Stromal cell of bone marrow (primary cell): ENCODE results near the gene CCDC141.

Source experiments
- DNase-seq: peaks from one replicate; pipeline ENCODE4 v3.0.0-alpha.2; 2012; ENCODE audit warnings: low read depth

Gene CCDC141

DNA sequence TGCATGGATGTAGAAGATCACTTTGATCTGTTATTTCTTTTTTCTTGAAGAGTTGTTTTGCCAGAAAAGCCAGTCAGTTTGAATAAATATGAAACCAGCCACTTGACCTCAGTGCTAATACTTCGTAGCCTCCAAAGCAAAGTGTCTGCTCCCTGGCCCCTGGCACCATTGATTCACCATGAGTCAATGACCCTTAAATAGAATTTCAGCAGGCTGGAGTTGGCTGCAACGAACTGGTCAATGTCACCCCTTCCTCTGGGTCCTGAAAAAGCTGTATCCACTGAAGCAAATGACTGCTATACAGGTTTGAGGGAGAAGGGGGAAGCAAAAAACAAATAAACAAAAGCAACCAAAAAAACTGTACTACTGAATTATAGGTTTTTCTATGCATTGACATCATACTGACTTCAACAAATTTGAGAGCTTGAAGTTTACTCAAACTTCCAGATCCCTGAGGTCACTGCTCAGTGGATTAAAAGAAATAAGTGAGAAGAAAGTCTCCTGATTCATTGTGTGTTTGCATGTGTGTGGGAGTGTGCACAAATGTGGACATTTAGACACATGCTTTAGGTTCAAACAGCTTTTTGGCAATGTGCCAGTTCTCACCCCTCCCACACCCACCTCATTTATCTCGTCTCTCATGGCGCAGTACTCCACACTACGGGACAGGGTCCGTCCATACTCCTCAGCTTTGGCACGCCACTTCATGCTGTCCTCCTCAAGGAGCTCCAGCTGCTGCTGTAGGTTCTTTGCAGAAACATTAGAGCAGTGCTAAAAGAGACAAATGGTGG, 184.6 kb downstream of the CCDC141 start:
- DNase-seq, result peak; percentile 54

DNA sequence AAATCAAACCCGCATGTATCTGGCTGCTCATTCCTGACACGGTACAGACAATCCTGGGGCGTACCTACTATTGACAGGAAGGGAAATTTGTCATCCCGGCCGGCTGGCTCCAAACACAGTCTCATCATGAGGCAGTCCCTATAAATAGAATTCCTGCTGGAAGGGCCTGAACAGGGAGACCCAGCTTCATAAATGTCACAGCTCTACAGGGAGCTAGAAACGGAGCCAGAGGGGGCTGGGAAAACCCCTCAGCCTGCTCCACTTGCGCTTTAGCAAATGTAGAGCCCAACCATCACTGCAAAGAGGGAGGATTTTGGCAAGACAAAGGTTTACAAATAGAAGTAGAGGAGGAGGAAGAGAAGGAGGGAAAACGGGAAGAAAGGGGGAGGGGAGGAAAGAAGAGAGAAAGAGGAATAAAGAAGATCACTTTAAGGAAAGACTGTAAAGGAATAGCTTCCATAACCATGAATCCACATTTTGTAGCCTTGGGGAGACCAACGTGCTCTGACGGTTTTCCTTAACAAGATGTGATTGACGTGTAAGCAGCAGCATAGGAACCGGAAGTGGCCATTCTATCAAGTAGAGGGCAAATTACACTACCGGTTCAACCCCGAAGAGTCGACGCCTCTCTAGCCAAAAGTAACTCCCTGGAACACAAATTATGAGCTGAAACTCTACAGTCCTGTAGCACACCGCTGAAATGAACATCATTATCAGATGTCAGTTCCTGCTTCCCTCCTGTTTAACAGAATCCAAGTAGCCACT, 185.9 kb downstream of the CCDC141 start:
- no peak for DNase-seq

DNA sequence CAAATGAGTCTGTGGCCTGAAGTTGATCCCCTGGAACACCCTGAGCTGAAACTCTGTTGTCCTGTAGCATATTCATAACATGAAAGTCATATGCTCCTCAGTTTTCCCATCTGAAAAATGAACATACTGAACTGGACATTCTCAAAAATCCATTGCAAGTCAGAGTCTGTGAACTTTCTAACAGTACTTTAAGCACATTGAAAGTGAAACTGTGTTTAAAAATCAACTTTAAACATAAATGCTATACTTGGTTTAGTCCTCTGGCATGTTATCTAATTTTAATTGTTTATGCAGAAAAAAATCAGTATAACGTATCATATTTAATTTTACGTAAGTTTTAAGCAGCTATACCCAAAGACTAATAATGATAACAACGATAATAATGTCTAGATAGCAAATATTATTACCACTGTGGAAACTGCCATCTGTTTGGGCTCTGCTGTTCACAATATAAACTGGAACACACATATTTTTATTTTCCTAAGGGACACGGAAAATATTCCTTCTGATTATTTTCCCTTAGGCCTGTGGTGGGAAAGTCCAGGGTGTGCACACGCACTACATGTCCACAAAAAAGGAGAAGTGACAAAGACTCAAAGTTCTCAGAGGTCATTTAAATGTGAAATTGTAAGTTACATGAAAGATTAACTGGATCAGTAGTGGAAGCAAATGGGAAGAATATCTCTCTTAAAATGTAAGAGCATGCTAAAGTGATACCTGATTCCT, 186.6 kb downstream of the CCDC141 start:
- no peak for DNase-seq

DNA sequence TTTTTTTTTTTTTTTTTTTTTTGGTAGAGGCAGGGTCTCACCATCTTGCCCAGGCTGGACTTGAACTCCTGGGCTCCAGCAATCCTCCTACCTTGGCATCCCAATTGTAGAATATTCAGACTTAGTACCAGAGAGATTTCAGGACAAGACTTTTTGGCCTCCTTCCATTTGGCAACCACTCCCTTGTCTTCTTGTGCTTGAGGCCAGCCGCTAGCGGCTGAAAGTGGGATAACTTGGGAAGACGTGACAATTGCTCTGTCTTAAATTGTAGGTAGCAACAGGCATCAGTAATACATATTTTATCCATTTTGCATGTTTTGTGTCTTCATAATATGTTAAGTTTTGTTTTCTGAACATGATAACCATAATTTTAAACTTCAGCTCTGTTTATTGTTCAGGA, 189.4 kb downstream of the CCDC141 start:
- DNase-seq, result no peak

DNA sequence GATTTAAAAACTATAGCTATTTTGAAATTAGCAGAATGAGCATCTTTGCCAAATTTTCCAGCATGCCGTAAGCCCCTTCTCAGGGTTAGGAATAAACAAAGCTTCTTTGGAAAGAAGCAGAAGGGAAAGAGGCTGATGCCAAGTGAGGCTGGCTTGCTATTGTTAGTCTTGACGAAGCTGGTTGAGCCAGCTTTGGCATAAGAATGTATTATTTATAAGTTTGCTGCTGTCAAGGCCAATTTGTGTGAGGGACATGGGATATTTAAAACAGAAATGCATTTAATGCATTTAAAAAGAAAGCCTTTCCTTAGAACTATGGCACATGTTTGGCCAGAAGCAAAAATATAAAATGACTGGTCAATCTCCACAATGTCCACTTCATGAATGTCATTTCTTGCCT, 190.2 kb downstream of the CCDC141 start:
- DNase-seq, result no peak

DNA sequence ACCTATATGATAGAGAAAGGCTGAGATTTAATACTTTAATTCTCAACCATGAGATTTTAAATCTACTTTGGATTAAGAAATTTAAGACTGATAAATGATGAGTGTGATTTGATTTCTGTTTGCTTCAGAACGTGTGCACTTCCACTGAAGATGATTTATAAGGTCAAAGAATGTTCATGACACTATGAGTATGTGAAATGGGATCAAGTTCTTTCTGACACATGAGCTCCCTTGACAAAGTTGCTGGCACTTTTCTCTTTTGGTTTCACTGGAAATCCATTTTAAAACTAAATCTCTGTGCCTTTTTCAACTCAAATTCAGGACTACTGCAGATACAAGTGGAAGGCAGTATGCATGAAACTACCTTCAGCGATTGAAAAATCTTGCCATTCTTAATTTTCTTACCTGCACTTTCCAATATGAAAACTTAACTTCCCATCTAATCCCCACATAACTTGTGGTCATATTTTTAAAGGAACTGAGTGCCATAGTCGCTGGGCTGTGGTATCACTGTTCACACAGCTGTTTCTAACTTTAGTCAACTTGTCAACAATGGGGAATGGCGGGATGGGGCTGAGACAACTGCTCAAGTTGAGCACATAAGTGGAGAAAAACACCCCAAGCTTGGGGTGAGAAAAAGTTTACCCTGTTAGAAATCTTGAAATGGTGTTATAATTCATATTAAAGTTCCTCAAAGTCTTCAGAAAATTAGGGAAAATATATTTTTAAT, 190.9 kb downstream of the CCDC141 start:
- no peak for DNase-seq

DNA sequence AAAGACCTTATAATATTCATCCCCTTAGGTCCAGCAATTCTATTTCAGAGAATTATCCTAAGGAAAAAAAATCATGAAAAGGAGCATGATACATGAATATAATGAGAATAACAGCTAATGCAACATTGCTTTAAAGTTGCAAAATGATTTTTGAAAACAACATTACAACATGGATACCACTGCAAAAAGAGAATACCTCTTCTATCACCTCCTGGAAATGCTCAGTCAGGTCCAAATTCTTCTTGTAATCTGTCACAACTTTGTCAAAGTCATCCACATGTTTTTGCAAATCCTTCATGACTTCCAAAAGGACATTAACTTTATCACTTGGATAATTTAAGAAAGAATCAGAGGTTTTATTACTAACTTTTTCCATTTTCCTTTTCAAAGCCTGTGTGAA, 194.8 kb downstream of the CCDC141 start:
- DNase-seq, result no peak

DNA sequence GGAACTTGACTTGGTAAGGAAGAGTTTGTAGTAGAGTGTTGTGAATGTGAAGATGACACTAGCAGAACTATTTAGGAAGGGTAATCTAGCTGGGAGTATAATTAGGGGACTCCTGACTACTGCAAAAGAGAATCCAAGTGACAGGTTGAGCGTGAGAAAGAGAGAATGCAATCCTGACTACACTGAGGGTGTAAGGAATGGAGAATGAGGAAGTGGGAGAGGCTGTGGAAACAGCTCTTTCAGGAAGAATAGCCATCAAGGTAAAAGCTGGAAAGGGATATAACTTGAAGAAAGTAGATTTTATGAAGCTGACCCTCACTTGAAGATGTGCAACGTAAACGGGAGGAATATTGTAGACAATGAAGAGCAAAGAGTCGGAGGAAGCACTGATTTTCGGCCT, 201.6 kb downstream of the CCDC141 start:
- DNase-seq, result no peak

DNA sequence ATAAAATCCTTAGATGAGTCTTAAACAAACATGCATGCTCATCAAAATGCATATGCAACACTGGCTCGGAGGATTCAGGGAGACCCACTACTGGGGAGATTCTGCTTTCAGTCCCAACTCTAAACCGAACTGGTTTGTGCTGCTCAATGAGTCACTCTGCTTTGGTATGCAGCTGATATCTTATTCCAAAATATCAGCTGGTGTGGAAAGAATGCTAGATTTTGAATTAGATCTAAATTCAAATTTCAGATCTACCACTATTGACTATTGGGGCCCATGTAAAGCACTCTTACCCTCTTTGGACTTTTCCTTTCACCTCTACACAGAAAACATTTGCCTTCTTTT, 203.5 kb downstream of the CCDC141 start:
- DNase-seq, result no peak

DNA sequence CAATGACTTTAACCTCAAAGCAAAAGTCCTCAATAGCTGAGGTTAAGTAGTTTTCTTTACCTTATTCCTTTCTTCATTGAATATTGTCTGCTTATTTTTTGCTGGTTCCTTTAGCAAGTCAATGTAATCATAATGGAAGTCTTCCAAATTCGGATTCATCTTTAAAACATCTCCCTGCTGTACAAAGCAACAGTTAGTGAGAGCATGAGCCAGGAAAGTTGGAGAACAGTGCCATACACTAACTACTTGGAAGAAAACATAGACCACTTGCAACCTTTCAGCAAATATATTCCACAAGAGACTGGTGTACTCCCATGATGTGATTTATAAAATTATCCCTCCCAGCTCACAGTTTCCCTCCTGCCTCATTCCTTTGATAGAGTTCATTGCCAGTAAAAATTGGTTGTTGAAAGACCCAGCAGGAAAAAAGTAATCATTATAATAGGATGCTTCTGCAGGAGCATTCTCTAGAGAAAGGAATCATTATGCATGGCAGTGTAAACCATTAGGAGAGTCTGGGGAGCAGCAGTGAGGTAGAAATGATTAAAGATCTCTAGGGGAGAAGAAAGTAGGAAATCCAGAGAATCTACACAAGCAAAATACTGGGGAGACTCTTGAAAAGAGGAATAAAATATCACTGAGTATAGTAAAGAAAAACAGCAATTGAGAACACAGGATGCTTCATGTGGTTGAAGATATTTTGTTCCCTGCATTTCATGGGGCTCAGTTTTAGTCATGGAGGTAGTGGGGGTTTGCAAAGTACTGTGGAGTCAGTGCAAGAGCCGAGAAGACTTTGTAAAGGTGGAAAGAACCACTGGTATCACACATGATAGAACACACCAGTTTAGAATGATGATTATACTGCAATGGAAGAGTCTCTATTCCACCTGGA, 204.1 kb downstream of the CCDC141 start:
- peak; percentile 82 for DNase-seq

DNA sequence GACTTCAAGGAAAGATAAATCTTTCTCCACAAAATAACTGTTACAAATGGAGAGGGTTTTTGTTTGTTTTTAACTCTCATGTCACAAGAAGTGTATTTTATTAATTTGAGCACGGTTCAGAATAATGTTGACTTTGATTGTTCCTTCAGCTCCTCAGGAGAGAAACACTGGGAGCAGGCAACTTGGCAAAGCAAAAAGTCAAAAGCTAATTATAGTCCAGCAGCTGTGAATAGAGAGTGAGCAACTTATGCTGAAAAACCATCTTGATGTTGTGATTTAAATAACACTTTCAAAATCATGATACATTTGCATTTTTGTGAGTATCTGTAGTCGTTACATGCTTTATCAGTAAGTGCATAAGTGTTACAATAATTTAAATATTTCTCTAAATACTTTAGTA, 205.2 kb downstream of the CCDC141 start:
- DNase-seq, result no peak

DNA sequence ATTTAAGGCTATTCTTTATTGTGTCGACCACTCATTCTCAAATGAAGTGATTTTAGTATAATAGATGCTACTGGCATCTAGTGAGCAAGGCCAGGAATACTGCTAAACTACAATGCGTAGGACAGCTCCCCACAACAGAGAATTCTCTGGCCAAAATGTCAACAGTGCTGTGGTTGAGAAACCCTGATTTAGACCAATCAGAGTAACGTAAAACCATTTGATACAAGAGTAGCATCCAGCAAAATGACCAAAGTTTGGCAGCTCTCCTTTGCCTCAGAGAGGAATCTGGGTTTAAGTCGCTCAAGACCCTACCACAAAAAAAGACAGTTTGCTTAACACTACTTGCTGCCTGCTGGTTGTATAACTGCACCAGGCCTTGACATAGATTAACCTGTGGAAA, 205.7 kb downstream of the CCDC141 start:
- peak; percentile 37 for DNase-seq

DNA sequence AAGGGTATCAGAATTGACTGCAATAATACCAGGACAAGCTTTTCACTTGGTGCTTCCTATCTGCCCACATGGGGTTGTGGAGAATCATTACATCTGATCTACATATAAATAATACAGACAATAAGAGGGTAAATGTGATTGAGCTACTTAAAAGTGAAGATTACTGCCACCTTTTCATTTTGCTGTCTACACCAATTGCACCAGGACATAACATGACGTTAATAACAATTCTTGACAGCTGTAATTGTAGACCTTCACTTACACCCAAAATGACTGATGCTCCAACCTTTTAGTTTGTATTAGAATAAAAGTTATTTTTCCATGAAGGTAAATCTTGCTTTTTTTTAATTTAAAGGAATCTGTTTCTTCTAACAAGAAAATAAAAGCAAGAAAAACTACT, 206.2 kb downstream of the CCDC141 start:
- no peak for DNase-seq

DNA sequence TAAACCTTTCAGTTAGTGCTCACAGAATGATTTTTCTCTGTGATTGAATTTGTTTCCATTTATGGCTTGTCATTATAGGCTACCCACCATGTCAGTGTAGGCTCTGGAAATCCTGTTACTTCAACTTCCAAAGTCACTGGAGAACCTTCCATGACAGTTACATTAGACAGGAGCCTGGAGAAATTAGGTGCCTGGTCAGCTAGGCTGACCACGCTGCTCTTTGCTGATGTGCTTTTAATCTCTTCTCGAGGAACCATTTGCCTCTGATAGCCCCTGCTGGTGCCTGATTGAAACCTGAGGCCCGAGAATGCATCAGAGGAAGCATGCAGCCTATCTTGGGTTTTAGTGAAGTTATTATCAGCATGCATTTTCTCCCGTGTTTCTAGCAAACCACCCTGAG, 213.1 kb downstream of the CCDC141 start:
- no peak for DNase-seq

DNA sequence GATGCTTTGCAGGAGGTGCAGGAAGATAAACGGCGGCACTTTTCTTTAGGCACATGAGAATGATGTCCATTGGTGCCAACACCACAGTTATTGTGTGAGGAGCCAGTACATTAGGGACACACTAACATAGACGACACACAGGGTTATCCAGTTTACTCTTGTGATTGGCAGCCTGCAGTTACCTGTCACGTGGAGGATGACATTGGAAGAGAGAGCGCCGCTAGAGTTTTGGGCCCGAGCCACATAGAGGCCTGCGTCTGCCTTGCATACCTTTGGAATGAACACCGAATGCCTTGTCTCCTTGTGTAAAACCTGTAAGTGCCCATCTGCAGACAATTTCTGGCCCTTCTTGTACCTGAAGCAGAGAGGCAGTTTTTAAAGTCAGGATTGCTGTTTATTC, 215.9 kb downstream of the CCDC141 start:
- no peak for DNase-seq

DNA sequence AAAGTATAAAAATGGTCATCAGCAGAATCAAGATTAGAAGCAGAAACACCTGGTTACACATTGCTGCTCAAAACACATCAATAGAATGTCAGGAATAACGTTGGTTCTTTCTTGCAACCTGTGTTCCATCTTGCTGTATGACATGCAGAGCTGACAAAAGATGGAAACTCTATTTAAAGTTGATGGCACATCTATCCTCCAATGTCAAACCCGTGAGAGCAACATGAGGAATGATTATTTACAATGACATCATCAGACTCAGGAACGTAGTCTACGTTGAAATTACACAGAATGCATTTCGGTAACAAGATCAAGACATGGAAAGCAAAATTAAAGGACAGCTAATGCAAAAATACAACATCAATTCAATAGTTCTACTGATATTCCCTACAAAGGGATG, 216.6 kb downstream of the CCDC141 start:
- no peak for DNase-seq

DNA sequence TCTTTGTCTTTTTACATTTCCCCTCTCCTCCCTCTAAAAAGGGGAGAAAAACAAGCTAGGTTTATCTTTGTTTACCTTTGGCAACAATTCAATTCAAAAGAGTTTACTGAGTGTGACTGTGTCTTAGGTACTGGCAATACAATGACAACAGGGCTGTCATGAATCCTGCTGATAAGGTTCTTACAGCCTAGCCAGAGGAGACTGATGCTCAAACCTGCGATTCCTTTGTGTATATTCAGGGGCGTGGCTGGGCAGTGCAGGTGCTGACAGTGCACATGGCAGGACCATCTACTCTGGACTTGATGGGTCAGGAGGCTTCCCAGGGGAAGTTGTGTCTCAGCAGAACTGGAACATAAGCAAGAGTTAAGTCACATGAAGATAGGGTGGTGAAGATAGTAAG, 219.5 kb downstream of the CCDC141 start:
- DNase-seq, result no peak

DNA sequence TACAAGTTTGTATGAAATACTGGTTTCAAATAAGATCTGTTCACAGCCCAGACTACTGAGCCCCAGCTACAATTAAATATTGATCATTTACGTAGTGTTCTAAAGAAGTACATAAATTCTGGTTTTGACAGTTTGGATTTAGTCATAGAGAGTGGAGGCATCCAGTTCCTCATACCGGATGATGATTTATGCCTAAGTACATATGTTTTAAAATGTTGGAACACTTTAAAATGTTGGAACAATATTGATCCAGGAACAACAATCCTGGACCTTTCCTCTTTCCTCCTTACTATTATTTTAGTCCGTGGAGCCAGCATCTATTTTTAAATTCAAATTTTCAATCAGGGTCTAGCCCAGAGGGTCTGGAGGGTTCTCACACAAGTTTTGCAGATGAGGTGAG, 220.0 kb downstream of the CCDC141 start:
- DNase-seq, result no peak

DNA sequence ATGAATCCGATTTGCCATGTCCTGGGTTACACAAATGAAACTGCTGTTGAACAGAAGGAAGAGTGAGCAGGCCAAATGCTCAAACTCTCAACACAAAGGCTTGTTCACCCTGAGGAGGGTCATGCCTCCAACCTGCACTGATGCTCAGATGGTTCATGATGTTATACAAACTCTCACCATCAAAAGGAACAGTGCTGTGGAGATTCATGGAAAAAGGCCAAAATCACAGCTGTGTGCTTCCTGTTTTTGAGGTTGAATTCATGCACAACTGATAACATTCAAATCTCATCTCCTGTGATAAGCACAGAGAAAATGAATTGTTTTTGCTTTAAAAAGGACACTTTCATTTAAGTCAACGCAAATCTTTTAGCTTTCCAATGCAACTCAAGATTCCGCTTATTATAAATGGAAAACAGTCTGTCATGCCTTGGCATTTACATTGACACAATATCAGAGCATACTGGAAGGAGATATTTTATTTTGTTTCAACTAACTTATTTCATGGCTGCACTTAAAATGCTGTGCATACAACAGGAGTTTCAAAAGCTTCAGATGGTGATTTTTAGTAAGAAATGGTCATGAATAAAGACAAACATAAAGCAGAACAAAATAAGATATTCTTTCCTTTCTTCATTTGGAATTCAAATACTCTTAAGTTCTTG, 220.5 kb downstream of the CCDC141 start:
- DNase-seq, result no peak

DNA sequence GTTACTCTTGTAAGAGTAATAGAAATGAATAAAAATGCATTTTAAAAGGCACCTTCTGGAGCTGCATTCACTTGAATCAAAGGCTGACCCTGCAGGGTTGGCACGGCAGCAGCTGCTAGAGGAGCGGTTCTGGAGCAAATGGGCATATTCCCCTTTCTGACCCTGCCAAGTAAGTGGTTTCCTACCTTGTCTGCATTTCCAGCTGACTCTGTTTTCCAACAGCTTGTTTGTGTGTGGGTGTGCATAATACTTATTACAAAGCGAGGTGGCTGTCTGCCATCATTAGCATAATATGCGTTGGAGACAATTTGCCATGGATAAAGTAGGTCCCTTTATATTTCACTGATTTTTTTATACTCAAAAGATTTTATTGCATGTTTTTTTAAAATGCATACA, 221.5 kb downstream of the CCDC141 start:
- no peak for DNase-seq
